HL-60 (cell line): Measurements from ENCODE around the gene SRP54.

ENCODE experiments used
- CTCF ChIP-seq: IDR thresholded peaks from one replicate; pipeline ENCODE4 v1.5.1; 2011; ENCODE audit warnings: low read length, control low read depth, inconsistent platforms; ENCODE audit not compliant: insufficient read depth
- POLR2AphosphoS5 ChIP-seq: IDR thresholded peaks from 2 replicates; pipeline ENCODE4 v1.6.1; 2012; ENCODE audit warnings: low read depth
- REST ChIP-seq: IDR thresholded peaks from 2 replicates; pipeline ENCODE4 v1.6.1; 2012; ENCODE audit warnings: low read depth; ENCODE audit not compliant: insufficient replicate concordance

GRCh38 chr14:35078082-35078481, 95.3 kb downstream of the SRP54 start:
- no peak for TF ChIP-seq CTCF
- no peak for TF ChIP-seq REST
- TF ChIP-seq POLR2AphosphoS5, result no peak
